DND-41 (cell line): ENCODE results near the gene NCL.

Experiments
- ATAC-seq: fragments of 200-7000 bp; cut with Tn5 transposase; 3 replicates; pipeline ENCODE4 v1.9.1; 2021; ENCODE audit warnings: low read depth; ENCODE audit not compliant: insufficient read depth
- DNase-seq: peaks from one replicate; pipeline ENCODE4 v3.0.0-alpha.2; 2020
- H2AFZ ChIP-seq: 2 replicates; pipeline ENCODE4 v1.6.0; 2012; ENCODE audit warnings: low read depth, low read length
- H3K27ac ChIP-seq: 2 replicates; pipeline ENCODE4 v1.5.1; 2012; ENCODE audit warnings: low read length, inconsistent platforms
- H3K27me3 ChIP-seq: fragments of 200-600 bp; sonication (generic); 2 replicates; pipeline ENCODE4 v1.6.0; 2012; ENCODE audit warnings: low read length, mild to moderate bottlenecking, inconsistent platforms; ENCODE audit not compliant: insufficient read depth, poor library complexity
- H3K36me3 ChIP-seq: 2 replicates; pipeline ENCODE4 v1.5.1; 2012; ENCODE audit warnings: low read length, inconsistent platforms; ENCODE audit not compliant: insufficient read depth
- H3K4me1 ChIP-seq: 2 replicates; pipeline ENCODE4 v1.5.1; 2012; ENCODE audit warnings: mild to moderate bottlenecking, low read length; ENCODE audit not compliant: insufficient read depth
- H3K4me2 ChIP-seq: 2 replicates; pipeline ENCODE4 v1.6.0; 2012; ENCODE audit warnings: mild to moderate bottlenecking, moderate library complexity, low read length, inconsistent platforms; ENCODE audit not compliant: insufficient read depth
- H3K4me3 ChIP-seq, 2 experiments: fragments of 200-600 bp in 1 of 2; shearing (Covaris generic) in 1 of 2; 2 replicates each; pipeline ENCODE4 v1.5.1; 2012 to 2016; ENCODE audit warnings: inconsistent platforms in 2 of 2, low read length in 2 of 2, mild to moderate bottlenecking in 2 of 2, low read depth in 1 of 2, moderate library complexity in 1 of 2
- H3K79me2 ChIP-seq: 2 replicates; pipeline ENCODE4 v1.6.0; 2012; ENCODE audit warnings: low read length, inconsistent platforms; ENCODE audit not compliant: insufficient read depth
- H3K9ac ChIP-seq: 2 replicates; pipeline ENCODE4 v1.6.0; 2012; ENCODE audit warnings: low read depth, mild to moderate bottlenecking, inconsistent platforms, low read length, moderate library complexity
- H3K9me3 ChIP-seq: 2 replicates; pipeline ENCODE4 v1.5.1; 2012; ENCODE audit warnings: low read length, moderate library complexity, mild to moderate bottlenecking, inconsistent platforms; ENCODE audit not compliant: insufficient read depth, severe bottlenecking
- H4K20me1 ChIP-seq: 2 replicates; pipeline ENCODE4 v1.6.0; 2012; ENCODE audit warnings: low read length; ENCODE audit not compliant: insufficient read depth
- EZH2 ChIP-seq: IDR thresholded peaks from 3 replicates; pipeline ENCODE4 v1.6.1; 2012; ENCODE audit warnings: borderline replicate concordance, low read depth, mild to moderate bottlenecking, moderate library complexity, low read length, inconsistent platforms; ENCODE audit not compliant: severe bottlenecking
- TF ChIP-seq, protein P1 (sequence below): IDR thresholded peaks from 2 replicates; pipeline ENCODE4 v1.5.1; 2012; ENCODE audit warnings: borderline replicate concordance, low read length, moderate library complexity, mild to moderate bottlenecking; ENCODE audit not compliant: poor library complexity, severe bottlenecking; ENCODE audit errors: extremely low read depth

Gene NCL

DNA sequence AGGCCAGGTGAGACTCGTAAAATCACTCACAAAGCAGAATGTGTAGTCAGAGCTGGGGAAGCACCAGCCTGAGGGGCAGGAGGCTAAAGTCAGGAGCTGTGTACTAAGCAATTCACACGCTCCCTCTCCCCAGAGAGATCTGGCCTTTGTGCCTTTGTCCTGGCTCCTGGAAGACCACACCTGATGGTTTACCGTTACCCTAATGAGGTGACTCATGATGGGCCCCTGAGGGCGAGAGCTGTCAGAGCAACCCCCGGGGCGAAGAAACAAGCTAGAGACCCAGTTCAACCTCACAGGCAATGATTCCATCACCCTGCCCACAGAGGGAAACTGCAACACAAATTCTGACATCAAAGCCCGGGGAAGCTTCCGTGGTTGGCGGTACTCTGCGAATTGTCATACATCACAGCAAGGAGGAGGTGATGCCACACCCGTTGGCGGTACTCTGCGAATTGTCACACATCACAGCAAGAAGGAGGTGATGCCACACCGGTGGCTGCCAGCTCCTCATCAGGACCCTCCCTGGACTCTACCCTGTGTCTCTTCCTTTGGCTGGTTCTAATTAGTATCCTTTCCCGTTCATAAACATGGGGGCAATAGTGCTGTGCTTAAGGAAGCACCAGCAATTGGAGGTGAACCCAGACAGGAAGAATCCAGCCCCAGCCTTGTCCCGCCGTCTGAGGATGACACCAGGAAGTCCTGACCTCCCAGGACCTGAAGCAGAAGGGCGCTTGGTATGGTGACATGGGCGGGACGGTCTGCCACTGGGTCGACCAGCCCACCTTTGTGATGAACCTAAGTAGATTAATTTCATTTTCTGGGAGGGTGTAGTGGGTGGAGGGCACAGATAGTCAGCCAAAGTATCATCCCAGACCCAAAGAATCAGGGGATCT, 38.2 kb downstream of the NCL start:
- no peaks in the 10 kb centered on the region for H3K4me1 ChIP-seq

DNA sequence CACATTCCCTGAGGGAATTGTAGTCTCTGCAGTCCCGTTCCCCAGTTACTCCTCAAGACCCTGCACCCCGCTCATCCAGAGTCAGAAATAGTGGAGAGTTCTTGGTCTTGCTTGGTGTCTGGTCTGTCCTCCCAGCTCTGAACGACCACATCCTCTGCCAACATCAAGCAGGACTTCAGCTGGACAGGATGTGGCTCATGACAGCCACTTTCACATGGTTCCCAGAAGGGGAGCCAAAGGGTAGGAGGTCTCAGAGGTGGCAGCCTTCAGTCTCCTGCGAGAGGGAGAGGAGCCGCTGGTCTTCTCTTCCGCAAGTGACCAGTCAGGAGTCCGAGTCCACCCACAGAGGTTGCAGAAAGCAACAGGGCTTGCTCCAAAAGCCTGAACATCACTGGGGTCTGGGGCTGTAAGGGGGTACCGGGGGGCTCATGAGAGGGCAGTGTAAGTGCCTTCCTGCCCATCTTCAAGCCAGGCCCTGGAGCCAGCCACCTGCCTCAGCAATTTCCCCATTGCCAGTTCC, 38.9 kb downstream of the NCL start:
- Histone ChIP-seq H3K27me3 (no peaks in the 10 kb centered on the region), H3K9me3 (no peaks in the 10 kb centered on the region), H3K4me3 (no peak overlapping the region), H3K79me2 (no peaks in the 10 kb centered on the region), H3K4me1 (no peaks in the 10 kb centered on the region), H3K9ac (no peak overlapping the region), H3K36me3 (no peaks in the 10 kb centered on the region), H3K4me2 (no peak overlapping the region), H3K27ac (no peak overlapping the region), H4K20me1 (no peaks in the 10 kb centered on the region), H2AFZ (no peak overlapping the region)
- ATAC-seq (no peak), DNase-seq (no peak)
- TF ChIP-seq EZH2: no peak
- TF ChIP-seq, protein P1, sequence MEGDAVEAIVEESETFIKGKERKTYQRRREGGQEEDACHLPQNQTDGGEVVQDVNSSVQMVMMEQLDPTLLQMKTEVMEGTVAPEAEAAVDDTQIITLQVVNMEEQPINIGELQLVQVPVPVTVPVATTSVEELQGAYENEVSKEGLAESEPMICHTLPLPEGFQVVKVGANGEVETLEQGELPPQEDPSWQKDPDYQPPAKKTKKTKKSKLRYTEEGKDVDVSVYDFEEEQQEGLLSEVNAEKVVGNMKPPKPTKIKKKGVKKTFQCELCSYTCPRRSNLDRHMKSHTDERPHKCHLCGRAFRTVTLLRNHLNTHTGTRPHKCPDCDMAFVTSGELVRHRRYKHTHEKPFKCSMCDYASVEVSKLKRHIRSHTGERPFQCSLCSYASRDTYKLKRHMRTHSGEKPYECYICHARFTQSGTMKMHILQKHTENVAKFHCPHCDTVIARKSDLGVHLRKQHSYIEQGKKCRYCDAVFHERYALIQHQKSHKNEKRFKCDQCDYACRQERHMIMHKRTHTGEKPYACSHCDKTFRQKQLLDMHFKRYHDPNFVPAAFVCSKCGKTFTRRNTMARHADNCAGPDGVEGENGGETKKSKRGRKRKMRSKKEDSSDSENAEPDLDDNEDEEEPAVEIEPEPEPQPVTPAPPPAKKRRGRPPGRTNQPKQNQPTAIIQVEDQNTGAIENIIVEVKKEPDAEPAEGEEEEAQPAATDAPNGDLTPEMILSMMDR: no peak

More for the DNA sequence above, 38.2 kb downstream of the NCL start:
- H3K4me2 ChIP-seq: no peak overlapping the region
- DNase-seq: peak; percentile 11
- no peaks in the 10 kb centered on the region for H4K20me1 ChIP-seq
- peaks cover under 1% of the 10 kb centered on the region for H3K9me3 ChIP-seq
- no peak overlapping the region for H3K27ac ChIP-seq
- H3K4me3 ChIP-seq: no peak overlapping the region
- no peak overlapping the region for H2AFZ ChIP-seq
- H3K36me3 ChIP-seq: no peaks in the 10 kb centered on the region
- H3K27me3 ChIP-seq: no peaks in the 10 kb centered on the region
- no peaks in the 10 kb centered on the region for H3K79me2 ChIP-seq
- no peak; the same call in 2 of the 3 replicates for ATAC-seq
- H3K9ac ChIP-seq: no peak overlapping the region
- TF ChIP-seq, protein P1: no peak
- no peak for TF ChIP-seq EZH2

DNA sequence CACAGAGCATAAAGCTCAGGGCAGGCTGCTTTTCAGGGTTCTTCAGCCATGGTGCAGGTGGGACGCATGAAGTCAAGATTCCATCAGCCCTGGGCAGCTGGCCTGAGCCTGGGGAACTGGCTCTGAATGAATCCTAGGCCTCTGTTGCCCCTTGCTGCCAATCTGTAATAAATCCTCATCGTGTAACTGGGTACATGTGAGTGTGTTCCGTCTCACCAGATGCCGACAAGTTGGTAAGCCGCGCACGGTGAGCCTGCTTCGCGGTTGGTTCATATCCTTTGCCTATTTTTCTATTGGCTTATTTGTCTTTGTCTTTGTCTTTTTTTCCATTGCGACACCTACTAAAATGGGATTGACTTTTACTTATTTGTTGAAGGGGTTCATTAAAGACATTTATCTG, 41.1 kb downstream of the NCL start:
- DNase-seq (no peak), ATAC-seq (no peak)
- Histone ChIP-seq H3K4me2 (no peak overlapping the region), H3K4me1 (no peaks in the 10 kb centered on the region), H2AFZ (no peak overlapping the region), H4K20me1 (no peaks in the 10 kb centered on the region), H3K9me3 (no peaks in the 10 kb centered on the region), H3K27ac (no peak overlapping the region), H3K27me3 (no peaks in the 10 kb centered on the region), H3K4me3 (no peak overlapping the region), H3K9ac (no peak overlapping the region), H3K79me2 (no peaks in the 10 kb centered on the region), H3K36me3 (no peaks in the 10 kb centered on the region)
- no peak for TF ChIP-seq EZH2
- TF ChIP-seq, protein P1: no peak
